HepG2 (cell line): ENCODE data around the gene INTS15. TPM values are rescaled to one million over a fixed set of nuclear protein-coding genes. Genes with fewer than 3 reads are reported as not detected.

Experiments
- BORCS8-MEF2B ChIP-seq: sonication (generic); formaldehyde crosslinking; IDR thresholded peaks from 2 replicates; pipeline ENCODE4 v1.8.0; 2022; ENCODE audit warnings: mild to moderate bottlenecking, missing genetic modification reagents
- ETV5 ChIP-seq: IDR thresholded peaks from 2 replicates; pipeline ENCODE4 v1.6.1; 2018; ENCODE audit warnings: missing biosample characterization, missing genetic modification reagents, inconsistent platforms, borderline replicate concordance
- GATA4 ChIP-seq: sonication (generic); IDR thresholded peaks from 2 replicates; pipeline ENCODE4 v1.6.1; 2016; ENCODE audit warnings: antibody characterized with exemption, low read depth, borderline replicate concordance
- NFKB2 ChIP-seq: sonication (generic); formaldehyde crosslinking; IDR thresholded peaks from 2 replicates; pipeline ENCODE4 v1.4.0; 2020; ENCODE audit warnings: missing genetic modification reagents, borderline replicate concordance
- PAXIP1 ChIP-seq: sonication (generic); formaldehyde crosslinking; conservative IDR thresholded peaks from 2 replicates; pipeline ENCODE4 v1.4.0; 2020; ENCODE audit warnings: mild to moderate bottlenecking, missing genetic modification reagents, moderate library complexity
- SNAI1 ChIP-seq: sonication (generic); formaldehyde crosslinking; IDR thresholded peaks from 2 replicates; pipeline ENCODE4 v1.5.0; 2020; ENCODE audit warnings: mild to moderate bottlenecking, missing genetic modification reagents, borderline replicate concordance
- ZBTB40 ChIP-seq, 2 experiments: fragments of 450-650 bp in 1 of 2; sonication (generic) in 1 of 2; formaldehyde crosslinking in 1 of 2; IDR thresholded peaks; 2 replicates each; pipeline versions ENCODE4 v1.6.1 to v1.8.0; 2016 to 2022; ENCODE audit warnings: antibody characterized with exemption in 1 of 2, mild to moderate bottlenecking in 1 of 2, missing genetic modification reagents in 1 of 2
- ZGPAT ChIP-seq: IDR thresholded peaks from 2 replicates; pipeline ENCODE4 v1.6.1; 2016; ENCODE audit warnings: mild to moderate bottlenecking
- polyA plus RNA-seq, 8 experiments: library from polyadenylated mRNA; depleted of rRNA in 3 of 8; stranded (reverse) in 7 of 8; unstranded in 1 of 8; fragments of >200 nt; fragmentation: Illumina TruSeq in 4 of 8; extraction: Trizol in 4 of 8; gene quantifications; 2 replicates each; pipeline versions ENCODE4 v1.2.1 to v1.2.3, GENCODE V29; 2011 to 2016; ENCODE audit warnings: low read depth in 4 of 8, missing spikeins in 1 of 8, mixed read lengths in 1 of 8; ENCODE audit not compliant: insufficient read depth in 1 of 8
- total RNA-seq, 5 experiments: library from RNA; depleted of rRNA; stranded (reverse); fragments of >200 nt; fragmentation: Illumina TruSeq; extraction: Trizol; gene quantifications; 2 replicates each; pipeline ENCODE4 v1.2.3, GENCODE V29; 2016; ENCODE audit warnings: low read depth in 1 of 5

The INTS15 gene
- total and polyA plus RNA-seq, 2 of the 13 experiments (the other 11 are each of a cell fraction or from before 2014, with no cell fraction given), result 16.3 to 25.7 TPM

- no peak for TF ChIP-seq ZBTB40 (IDR thresholded peaks at IDR 0.05)
- peak; percentile 40; the same call in 1 of the 2 replicates for TF ChIP-seq ZBTB40 (CRISPR knock-in tag; IDR thresholded peaks at IDR 0.05)
- peak; percentile 20; the same call in 1 of the 2 replicates for TF ChIP-seq NFKB2 (CRISPR knock-in tag)
- peak; percentile 63 for TF ChIP-seq PAXIP1
- peak; percentile 61; the same call in 1 of the 2 replicates for TF ChIP-seq ZGPAT
- 0 out of 2 replicates have a peak, but pooled peaks have one; percentile 34 for TF ChIP-seq SNAI1 (CRISPR knock-in tag)
- TF ChIP-seq ETV5 (CRISPR knock-in tag), result peak; percentile 86
- TF ChIP-seq BORCS8-MEF2B (CRISPR knock-in tag), result no peak
- no peak for TF ChIP-seq GATA4
- TF ChIP-seq, all 625 proteins: peak for 146
These were observed 26.1 kb downstream of the INTS15 start (continued) for GRCh38 chr7:6615723-6616555.
